HuH-7 (cell line): Measurements from ENCODE around the gene DNAH9.
"Not testable (repeated sequence)": the region's sequence is repeated elsewhere in the genome, so short reads cannot be mapped to it uniquely, and the experiment has no call there.

Source experiments
- DNase-seq: peaks from one replicate; pipeline ENCODE4 v3.0.0; 2011; ENCODE audit warnings: low spot score

Gene DNAH9

GRCh38 chr17:11921296-11921695 lies 323.0 kb downstream of the DNAH9 start:
- no peak for DNase-seq

GRCh38 chr17:11922638-11923037 lies 324.4 kb downstream of the DNAH9 start:
- no peak for DNase-seq

DNA sequence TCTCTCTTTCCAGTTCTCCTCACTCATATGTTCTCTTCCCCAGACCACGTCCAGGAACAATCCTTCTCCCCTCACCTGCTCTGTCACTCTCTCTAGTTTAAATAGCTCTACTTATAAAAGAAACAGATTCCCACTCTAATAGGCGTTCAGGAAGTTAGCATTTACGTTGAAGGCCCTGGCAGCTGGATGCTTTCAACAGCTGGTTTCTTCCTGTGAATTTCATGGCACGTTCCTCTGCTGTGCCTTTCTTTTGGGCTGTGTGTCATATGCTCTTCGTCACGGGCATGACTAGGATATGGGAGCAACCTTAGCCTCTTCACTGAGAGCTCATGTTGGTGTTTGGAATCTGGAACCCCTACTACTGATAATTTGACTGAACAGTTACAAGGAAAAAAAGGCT lies 325.8 kb downstream of the DNAH9 start:
- no peak for DNase-seq

- no peak for DNase-seq
Measured at GRCh38 chr17:11925262-11926021, 327.2 kb downstream of the DNAH9 start.

DNA sequence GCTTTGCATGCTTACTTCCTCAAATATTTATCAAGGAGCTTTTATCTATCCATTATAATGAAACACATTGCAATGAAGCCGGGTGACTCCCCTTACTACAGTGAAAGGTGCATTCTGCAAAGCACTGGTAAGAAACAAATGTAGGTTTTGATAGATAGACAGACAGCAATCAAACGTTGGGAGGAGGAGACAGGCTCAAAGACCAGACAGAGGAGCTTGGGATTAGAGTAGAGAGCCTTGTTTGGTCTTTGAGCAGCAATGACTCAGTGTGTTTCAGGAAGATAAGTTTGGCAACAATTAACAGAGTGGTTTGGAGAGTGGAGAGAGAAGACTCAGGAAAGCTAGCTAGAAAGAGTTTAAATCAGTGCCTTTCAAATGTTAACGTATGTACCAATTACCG lies 330.2 kb downstream of the DNAH9 start:
- DNase-seq = no peak

- DNase-seq = no peak
Measured at GRCh38 chr17:11932337-11932898, 334.1 kb downstream of the DNAH9 start.

GRCh38 chr17:11935734-11936406 lies 337.6 kb downstream of the DNAH9 start:
- DNase-seq = peak; percentile 23

DNA sequence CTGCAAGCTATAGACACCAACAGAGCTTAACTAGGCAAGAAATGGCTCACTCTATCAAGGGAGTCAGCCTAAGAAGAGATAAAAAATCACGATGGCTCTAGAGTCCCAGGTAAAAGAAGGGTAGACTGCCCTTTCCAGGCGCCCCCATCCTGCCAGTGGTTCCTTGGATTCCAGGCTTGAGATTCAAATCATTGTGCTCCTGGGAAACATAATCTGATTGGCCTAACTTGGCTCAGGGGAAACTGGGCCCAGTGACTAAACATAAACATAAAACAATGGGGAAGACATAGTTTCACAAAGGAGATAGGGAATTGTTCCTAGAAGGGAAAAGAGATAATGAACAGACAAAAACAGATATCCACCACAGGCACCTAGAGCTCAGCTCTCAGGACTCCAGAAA lies 342.6 kb downstream of the DNAH9 start:
- no peak for DNase-seq

- DNase-seq = not testable (repeated sequence)
Measured at GRCh38 chr17:11943086-11943485, 344.8 kb downstream of the DNAH9 start.

- DNase-seq = no peak
Measured at GRCh38 chr17:11943759-11944347, 345.6 kb downstream of the DNAH9 start.

- DNase-seq = no peak
Measured at GRCh38 chr17:11944587-11944986, 346.3 kb downstream of the DNAH9 start.

- DNase-seq = no peak
Measured at GRCh38 chr17:11948789-11949188, 350.5 kb downstream of the DNAH9 start.

GRCh38 chr17:11949571-11949970 lies 351.3 kb downstream of the DNAH9 start:
- DNase-seq = not testable (repeated sequence)

DNA sequence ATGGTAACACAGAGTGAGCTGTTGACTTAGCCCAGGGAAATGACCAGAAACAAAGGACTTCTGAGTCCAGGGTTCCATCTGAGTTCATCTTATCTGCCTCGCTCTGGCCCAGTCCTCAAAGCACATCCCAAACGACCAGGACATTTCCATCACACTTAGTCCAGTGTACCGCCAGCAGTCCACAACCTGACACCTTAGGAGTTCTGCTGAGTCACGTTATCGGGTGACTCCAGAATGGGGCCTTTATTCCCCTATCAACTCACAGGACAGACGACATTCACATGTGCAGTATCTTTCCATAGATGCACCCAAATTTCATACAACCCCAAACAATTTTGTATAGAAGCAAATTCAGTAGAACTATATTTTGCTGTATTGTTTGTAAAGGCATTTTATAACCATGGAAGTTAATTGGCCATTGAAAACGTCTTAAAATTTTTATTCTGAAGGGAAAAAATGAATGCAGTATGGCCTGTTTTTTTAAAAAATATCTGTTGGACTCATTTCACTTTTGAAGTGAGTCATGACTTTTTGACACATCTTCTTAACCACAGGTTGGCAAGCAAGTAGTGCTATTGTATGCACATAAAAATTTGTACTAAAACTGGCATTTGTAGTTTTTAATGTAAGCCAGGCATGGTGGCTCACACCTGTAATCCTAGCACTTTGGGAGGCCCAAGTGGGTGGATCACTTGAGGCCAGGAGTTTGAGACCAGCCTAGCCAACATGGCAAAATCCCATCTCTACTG lies 352.7 kb downstream of the DNAH9 start:
- DNase-seq = no peak

DNA sequence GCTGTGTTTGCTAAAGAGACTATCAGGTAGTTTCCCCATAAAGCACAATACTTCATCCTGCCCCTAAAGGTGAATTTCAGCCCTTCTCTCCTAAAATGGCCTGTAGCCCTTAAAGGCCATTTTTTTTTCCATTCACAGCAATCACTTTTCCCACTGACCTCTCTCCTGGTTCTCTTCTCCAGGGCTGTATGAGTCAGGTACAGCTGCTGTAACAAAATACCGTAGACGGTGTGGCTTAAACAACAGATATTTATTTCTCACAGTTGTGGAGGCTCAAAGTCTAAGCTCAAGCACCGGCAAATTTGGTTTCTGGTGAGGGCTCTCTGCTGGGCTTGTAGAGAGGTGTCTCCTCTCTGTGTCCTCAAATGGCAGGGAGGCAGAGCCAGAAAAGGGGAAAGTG lies 354.3 kb downstream of the DNAH9 start:
- no peak for DNase-seq

GRCh38 chr17:11953924-11954323 lies 355.7 kb downstream of the DNAH9 start:
- no peak for DNase-seq

DNA sequence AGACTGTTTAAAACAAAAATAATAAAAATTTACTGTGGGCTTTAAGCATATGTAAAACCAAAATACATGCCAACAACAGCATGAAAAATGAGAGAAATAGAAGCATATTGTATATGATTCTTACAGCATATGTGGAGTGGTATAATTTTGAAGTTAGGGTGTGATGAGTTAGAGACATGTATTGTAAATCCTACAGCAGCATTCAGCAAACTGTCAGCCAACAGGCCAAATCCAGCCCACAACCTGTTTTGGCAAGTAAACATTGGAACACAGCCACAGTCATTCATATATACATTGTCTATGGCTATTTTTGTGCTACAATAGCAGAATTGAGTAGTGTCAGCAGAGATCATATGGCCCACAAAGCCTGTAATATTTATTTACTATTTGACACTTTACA lies 356.7 kb downstream of the DNAH9 start:
- DNase-seq = no peak

DNA sequence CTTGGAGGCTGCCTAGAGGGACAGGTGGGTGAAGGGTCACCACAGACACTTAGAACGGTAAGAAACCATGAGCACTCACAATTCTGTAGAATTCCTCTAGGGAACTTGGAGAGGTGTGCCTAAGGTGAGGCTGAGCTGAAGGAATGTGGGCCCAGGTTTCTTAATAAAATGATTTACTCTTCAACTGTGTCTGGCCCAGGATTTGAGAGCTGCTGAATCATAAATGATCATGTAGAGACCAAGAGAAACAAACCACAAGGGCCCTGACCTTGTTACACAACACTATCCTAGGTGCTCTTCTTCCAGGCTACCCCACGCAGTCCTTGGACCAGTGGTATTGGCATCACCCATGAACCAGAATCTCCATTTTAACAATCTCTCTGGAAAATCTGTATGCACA lies 371.3 kb downstream of the DNAH9 start:
- no peak for DNase-seq

DNA sequence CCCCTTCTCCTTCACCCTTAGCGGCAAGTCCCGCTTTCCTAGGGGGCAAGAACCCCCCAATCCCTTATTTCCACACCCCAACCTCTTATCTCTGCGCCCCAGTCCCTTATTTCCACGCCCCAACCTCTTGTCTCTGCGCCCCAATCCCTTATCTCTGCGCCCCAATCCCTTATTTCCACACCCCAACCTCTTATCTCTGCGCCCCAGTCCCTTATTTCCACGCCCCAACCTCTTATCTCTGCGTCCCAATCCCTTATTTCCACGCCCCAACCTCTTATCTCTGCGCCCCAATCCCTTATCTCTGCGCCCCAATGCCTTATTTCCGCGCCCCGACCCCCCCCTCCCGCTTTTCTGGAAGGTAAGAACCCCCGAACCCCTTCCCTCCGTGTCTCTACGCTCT lies 374.5 kb downstream of the DNAH9 start:
- not testable (repeated sequence) for DNase-seq

GRCh38 chr17:11979795-11980194 lies 381.5 kb downstream of the DNAH9 start:
- DNase-seq = no peak

GRCh38 chr17:11980813-11981212 lies 382.5 kb downstream of the DNAH9 start:
- no peak for DNase-seq

DNA sequence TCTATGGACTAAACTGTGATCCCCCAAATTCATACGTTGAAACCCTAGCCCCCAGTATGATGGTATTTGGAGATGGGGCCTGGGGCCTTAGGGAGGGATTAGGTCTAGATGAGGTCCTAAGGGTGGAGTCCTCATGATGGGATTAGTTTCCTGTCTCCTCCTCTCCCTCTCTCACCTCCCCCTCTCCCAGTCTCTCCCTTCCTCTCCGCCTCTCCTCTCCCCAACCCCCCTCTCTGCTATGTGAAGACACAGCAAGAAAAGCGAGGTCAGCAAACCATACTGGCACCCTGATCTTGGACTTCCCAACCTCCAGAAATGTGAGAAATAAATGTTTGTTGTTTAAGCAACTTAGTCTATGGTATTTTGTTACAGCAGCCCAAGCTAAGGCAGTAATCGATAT lies 383.6 kb downstream of the DNAH9 start:
- no peak for DNase-seq
